Neural progenitor cell (in vitro differentiated cells): Measurements from ENCODE around the gene SLC43A1. TPM values are rescaled to one million over a fixed set of nuclear protein-coding genes. Genes with fewer than 3 reads are reported as not detected.

Experiments used
- DNase-seq: peaks from one replicate; pipeline ENCODE4 v3.0.0-alpha.2; 2016; ENCODE audit warnings: low spot score
- H2AFZ ChIP-seq: fragments of 200-600 bp; sonication (generic); replicated peaks from 2 replicates; pipeline ENCODE4 v1.6.1; 2016; ENCODE audit warnings: antibody characterized with exemption
- H3F3A ChIP-seq: fragments of 200-600 bp; sonication (generic); 2 replicates; pipeline ENCODE4 v1.6.1; 2016; ENCODE audit warnings: antibody characterized with exemption, low read depth
- H3K27ac ChIP-seq: fragments of 200-600 bp; sonication (generic); 2 replicates; pipeline ENCODE4 v1.5.1; 2016; ENCODE audit warnings: mild to moderate bottlenecking
- H3K27me3 ChIP-seq: fragments of 200-600 bp; sonication (generic); 2 replicates; pipeline ENCODE4 v1.6.1; 2016; ENCODE audit warnings: mild to moderate bottlenecking, moderate library complexity
- H3K36me3 ChIP-seq: fragments of 200-600 bp; sonication (generic); 2 replicates; pipeline ENCODE4 v1.5.1; 2016
- H3K4me1 ChIP-seq: fragments of 200-600 bp; sonication (generic); 2 replicates; pipeline ENCODE4 v1.6.1; 2016; ENCODE audit warnings: mixed run types
- H3K4me2 ChIP-seq: fragments of 200-600 bp; sonication (generic); 2 replicates; pipeline ENCODE4 v1.6.1; 2016
- H3K4me3 ChIP-seq: fragments of 200-600 bp; sonication (generic); 2 replicates; pipeline ENCODE4 v1.5.1; 2016
- H3K79me2 ChIP-seq: fragments of 200-600 bp; sonication (generic); 2 replicates; pipeline ENCODE4 v1.6.1; 2016; ENCODE audit warnings: low read depth
- H3K9ac ChIP-seq: fragments of 200-600 bp; sonication (generic); 2 replicates; pipeline ENCODE4 v1.6.1; 2016
- H3K9me3 ChIP-seq: fragments of 200-600 bp; sonication (generic); 2 replicates; pipeline ENCODE4 v1.5.1; 2016; ENCODE audit warnings: low read depth
- H4K20me1 ChIP-seq: fragments of 200-600 bp; sonication (generic); 2 replicates; pipeline ENCODE4 v1.6.1; 2016; ENCODE audit warnings: low read depth
- H3K27ac Mint-ChIP-seq: 3 replicates; pipeline ENCODE4 v1.8.0; 2021; ENCODE audit warnings: mixed read lengths
- H3K27me3 Mint-ChIP-seq: 2 replicates; pipeline ENCODE4 v1.8.0; 2022; ENCODE audit warnings: low read depth, mild to moderate bottlenecking, inconsistent platforms, moderate library complexity, mixed read lengths; ENCODE audit not compliant: insufficient read depth
- H3K36me3 Mint-ChIP-seq: 3 replicates; pipeline ENCODE4 v1.8.0; 2021; ENCODE audit warnings: mixed read lengths
- H3K4me1 Mint-ChIP-seq: 3 replicates; pipeline ENCODE4 v1.8.0; 2021; ENCODE audit warnings: mixed read lengths
- H3K4me3 Mint-ChIP-seq: 3 replicates; pipeline ENCODE4 v1.8.0; 2021; ENCODE audit warnings: mild to moderate bottlenecking, moderate library complexity, mixed read lengths
- H3K9me3 Mint-ChIP-seq: 3 replicates; pipeline ENCODE4 v1.8.0; 2020; ENCODE audit warnings: mixed read lengths
- EZH2 ChIP-seq: fragments of 200-600 bp; sonication (generic); IDR thresholded peaks from 2 replicates; pipeline ENCODE4 v1.6.1; 2017; ENCODE audit warnings: antibody characterized with exemption, mild to moderate bottlenecking, moderate library complexity
- EZH2phosphoT487 ChIP-seq: fragments of 200-600 bp; sonication (generic); IDR thresholded peaks from 2 replicates; pipeline ENCODE4 v1.6.1; 2017; ENCODE audit warnings: antibody characterized with exemption
- total RNA-seq: library from RNA; depleted of rRNA; stranded (reverse); fragments of >200 nt; gene quantifications from 2 replicates; pipeline ENCODE4 v1.2.3, GENCODE V29; 2015; ENCODE audit warnings: low replicate concordance
- TF ChIP-seq, protein P1 (sequence below): fragments of 200-600 bp; sonication (generic); IDR thresholded peaks from 2 replicates; pipeline ENCODE4 v1.5.1; 2017; ENCODE audit warnings: antibody characterized with exemption, mild to moderate bottlenecking

SLC43A1 gene
- total RNA-seq, 1 donor from 2014 or later = 0.99 TPM

- no peak for DNase-seq
- Histone ChIP-seq H3K27ac (no peak overlapping the region), H3K4me2 (no peak overlapping the region), H3K27me3 (peaks cover 8% of the 10 kb centered on the region), H2AFZ (no peak overlapping the region), H3K4me3 (no peak overlapping the region), H3K9ac (no peak overlapping the region), H3K9me3 (no peaks in the 10 kb centered on the region), H3F3A (peaks cover 10% of the 10 kb centered on the region), H3K36me3 (no peaks in the 10 kb centered on the region), H3K4me1 (peaks cover 4% of the 10 kb centered on the region), H4K20me1 (peaks cover 5% of the 10 kb centered on the region), H3K79me2 (no peaks in the 10 kb centered on the region)
- no peak for TF ChIP-seq EZH2phosphoT487
- no peak for TF ChIP-seq EZH2
- TF ChIP-seq, protein P1, sequence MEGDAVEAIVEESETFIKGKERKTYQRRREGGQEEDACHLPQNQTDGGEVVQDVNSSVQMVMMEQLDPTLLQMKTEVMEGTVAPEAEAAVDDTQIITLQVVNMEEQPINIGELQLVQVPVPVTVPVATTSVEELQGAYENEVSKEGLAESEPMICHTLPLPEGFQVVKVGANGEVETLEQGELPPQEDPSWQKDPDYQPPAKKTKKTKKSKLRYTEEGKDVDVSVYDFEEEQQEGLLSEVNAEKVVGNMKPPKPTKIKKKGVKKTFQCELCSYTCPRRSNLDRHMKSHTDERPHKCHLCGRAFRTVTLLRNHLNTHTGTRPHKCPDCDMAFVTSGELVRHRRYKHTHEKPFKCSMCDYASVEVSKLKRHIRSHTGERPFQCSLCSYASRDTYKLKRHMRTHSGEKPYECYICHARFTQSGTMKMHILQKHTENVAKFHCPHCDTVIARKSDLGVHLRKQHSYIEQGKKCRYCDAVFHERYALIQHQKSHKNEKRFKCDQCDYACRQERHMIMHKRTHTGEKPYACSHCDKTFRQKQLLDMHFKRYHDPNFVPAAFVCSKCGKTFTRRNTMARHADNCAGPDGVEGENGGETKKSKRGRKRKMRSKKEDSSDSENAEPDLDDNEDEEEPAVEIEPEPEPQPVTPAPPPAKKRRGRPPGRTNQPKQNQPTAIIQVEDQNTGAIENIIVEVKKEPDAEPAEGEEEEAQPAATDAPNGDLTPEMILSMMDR = no peak
- Mint-ChIP-seq H3K4me1 (peaks cover 16% of the 10 kb centered on the region), H3K9me3 (no peaks in the 10 kb centered on the region), H3K27ac (no peak overlapping the region), H3K4me3 (no peak overlapping the region), H3K36me3 (peaks cover 2% of the 10 kb centered on the region), H3K27me3 (peaks cover 17% of the 10 kb centered on the region)
Measured at GRCh38 chr11:57469268-57469667, 46.2 kb downstream of the SLC43A1 start.

DNA sequence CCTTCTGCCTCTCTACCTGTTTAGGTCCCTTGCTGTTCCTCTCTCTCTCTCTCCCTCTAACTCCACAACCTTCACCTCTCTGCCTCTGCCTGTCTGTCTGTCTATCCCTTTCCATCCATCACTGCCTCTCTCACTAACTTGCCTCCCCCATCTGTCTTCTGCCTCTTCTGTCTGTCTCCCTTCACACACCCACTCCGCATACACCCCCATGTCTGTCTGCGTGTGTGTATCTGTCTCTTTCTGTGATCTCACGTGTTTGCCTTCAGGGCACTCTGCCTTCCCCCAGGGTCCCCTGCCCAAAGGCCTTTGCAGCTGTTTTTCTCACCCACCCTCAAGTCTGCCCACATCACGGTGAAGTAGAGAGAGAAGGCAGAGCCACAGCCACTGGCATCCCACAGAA lies 47.2 kb downstream of the SLC43A1 start:
- H3K4me3 Mint-ChIP-seq = no peak overlapping the region
- H3K27ac Mint-ChIP-seq = no peak overlapping the region
- H3K36me3 ChIP-seq = no peaks in the 10 kb centered on the region
- H3K79me2 ChIP-seq = no peaks in the 10 kb centered on the region
- peaks cover 16% of the 10 kb centered on the region for H3K4me1 Mint-ChIP-seq
- no peaks in the 10 kb centered on the region for H3K9me3 ChIP-seq
- H3K4me3 ChIP-seq = no peak overlapping the region
- H3K27me3 ChIP-seq = peaks cover 2% of the 10 kb centered on the region
- no peak overlapping the region for H3K27ac ChIP-seq
- no peaks in the 10 kb centered on the region for H3K9me3 Mint-ChIP-seq
- peaks cover 16% of the 10 kb centered on the region for H3F3A ChIP-seq
- peaks cover 2% of the 10 kb centered on the region for H3K36me3 Mint-ChIP-seq
- no peak overlapping the region for H3K9ac ChIP-seq
- no peak for DNase-seq
- H4K20me1 ChIP-seq = peaks cover 10% of the 10 kb centered on the region
- peaks cover 14% of the 10 kb centered on the region for H3K4me1 ChIP-seq
- TF ChIP-seq, protein P1 = no peak
- TF ChIP-seq EZH2phosphoT487 = no peak
- no peak for TF ChIP-seq EZH2
- H3K4me2 ChIP-seq = no peak overlapping the region
- H2AFZ ChIP-seq = no peak overlapping the region
- H3K27me3 Mint-ChIP-seq = peaks cover 10% of the 10 kb centered on the region

DNA sequence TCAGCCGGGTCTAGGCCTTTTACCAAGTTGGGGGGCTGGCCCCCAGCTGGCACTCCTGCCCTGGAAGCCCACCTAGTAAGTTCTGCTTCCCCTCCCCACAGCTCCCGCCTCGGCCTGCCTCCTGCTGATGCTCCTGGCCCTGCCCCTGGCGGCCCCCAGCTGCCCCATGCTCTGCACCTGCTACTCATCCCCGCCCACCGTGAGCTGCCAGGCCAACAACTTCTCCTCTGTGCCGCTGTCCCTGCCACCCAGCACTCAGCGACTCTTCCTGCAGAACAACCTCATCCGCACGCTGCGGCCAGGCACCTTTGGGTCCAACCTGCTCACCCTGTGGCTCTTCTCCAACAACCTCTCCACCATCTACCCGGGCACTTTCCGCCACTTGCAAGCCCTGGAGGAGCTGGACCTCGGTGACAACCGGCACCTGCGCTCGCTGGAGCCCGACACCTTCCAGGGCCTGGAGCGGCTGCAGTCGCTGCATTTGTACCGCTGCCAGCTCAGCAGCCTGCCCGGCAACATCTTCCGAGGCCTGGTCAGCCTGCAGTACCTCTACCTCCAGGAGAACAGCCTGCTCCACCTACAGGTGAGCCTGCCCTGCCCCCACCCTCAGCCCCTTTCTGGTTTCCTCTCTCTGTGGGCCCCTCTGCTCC lies 47.9 kb downstream of the SLC43A1 start:
- no peaks in the 10 kb centered on the region for H3K9me3 Mint-ChIP-seq
- no peak overlapping the region for H3K27ac Mint-ChIP-seq
- Histone ChIP-seq H3K36me3 (no peaks in the 10 kb centered on the region), H3K27me3 (peaks cover 9% of the 10 kb centered on the region), H3F3A (peaks cover 18% of the 10 kb centered on the region), H3K4me2 (no peak overlapping the region), H3K79me2 (no peaks in the 10 kb centered on the region), H3K9me3 (no peaks in the 10 kb centered on the region), H3K27ac (no peak overlapping the region), H4K20me1 (peaks cover 13% of the 10 kb centered on the region), H3K4me1 (peaks cover 19% of the 10 kb centered on the region), H2AFZ (no peak overlapping the region), H3K4me3 (no peak overlapping the region), H3K9ac (no peak overlapping the region)
- no peak overlapping the region for H3K4me3 Mint-ChIP-seq
- TF ChIP-seq EZH2 (no peak), EZH2phosphoT487 (no peak)
- TF ChIP-seq, protein P1 = no peak
- H3K4me1 Mint-ChIP-seq = peaks cover 19% of the 10 kb centered on the region
- H3K27me3 Mint-ChIP-seq = peaks cover 10% of the 10 kb centered on the region
- H3K36me3 Mint-ChIP-seq = peaks cover 2% of the 10 kb centered on the region
- no peak for DNase-seq
